GM19025 (cell line): Measurements from ENCODE around the gene ABI3BP.

Experiments used
- ATAC-seq: cut with Tn5 transposase; IDR thresholded peaks from one replicate; pipeline ENCODE4 v1.9.1; 2021; ENCODE audit warnings: mild to moderate bottlenecking, low read depth, moderate library complexity; ENCODE audit not compliant: unreplicated experiment

ABI3BP gene

DNA sequence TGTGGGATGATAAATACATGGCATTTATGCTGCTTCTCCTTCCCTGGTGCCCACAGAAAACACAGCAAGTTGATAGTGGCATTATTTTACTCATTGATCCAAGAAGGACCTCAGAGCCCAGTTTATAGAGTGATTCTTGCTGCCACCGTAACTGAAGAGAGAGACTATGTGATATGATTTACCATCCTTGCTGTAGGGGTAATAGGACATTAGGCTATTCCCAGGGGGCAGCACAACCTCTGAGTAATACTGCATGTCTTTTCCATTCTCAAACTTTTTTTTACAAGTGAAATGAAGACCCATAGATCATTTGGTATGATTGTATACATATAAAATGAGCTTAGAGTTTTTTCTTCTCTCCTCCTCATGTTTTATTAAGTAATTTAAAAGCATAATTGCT is 136.4 kb downstream of the ABI3BP start:
- ATAC-seq: no peak

DNA sequence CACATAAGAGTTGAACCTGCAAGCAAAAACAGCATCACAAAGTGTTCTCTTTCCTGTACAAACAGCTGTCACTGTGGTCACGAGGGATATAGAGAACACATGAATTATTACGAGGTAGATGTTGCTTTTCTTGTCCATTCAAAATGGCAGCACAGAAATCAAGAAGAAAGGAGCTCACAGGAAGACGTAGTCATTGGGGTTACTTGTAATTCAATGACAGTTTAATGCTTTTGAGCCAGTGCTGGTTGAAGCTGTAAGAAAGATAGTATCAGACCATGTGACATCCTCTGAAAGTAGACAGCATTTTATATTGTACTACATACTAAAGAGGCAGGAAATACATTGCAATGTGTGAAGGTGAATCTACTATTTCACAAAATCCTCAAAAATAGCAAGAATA is 140.4 kb downstream of the ABI3BP start:
- no peak for ATAC-seq

DNA sequence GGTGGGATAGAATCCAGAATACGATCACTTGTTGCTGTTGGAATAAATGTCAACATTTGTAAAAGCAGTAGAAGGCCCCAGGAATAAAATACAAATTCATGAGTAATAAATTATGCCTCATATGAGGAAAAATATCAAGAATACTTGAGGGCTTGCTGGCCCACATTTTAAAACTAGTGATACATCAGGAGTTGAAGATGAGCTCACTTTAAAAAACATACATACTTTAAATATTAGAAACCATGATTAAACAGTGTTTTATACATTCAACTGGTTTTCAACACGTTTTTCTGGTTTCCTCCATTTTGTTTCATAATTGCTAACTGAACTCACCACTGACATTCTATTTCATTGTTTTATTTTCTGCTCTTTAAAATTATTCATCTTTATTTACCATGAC is 142.5 kb downstream of the ABI3BP start:
- ATAC-seq: no peak

DNA sequence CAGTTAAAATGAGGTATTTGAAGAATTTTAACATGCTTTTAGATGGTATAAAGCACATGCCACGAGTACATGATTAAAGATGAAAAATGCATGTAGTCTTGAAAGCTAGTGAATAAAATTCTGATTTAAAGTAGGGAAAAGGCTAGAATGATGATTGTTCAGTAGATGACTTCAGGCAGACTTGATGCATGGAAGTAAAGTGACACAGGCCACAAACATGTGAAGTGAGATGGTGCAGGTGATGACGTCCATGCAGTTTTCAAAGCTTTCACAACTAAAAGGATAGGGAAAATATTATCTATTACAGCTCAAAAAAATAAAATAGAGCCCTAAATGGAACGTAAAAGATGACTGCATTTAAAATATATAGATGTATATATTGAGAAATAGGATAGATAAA is 143.1 kb downstream of the ABI3BP start:
- no peak for ATAC-seq

DNA sequence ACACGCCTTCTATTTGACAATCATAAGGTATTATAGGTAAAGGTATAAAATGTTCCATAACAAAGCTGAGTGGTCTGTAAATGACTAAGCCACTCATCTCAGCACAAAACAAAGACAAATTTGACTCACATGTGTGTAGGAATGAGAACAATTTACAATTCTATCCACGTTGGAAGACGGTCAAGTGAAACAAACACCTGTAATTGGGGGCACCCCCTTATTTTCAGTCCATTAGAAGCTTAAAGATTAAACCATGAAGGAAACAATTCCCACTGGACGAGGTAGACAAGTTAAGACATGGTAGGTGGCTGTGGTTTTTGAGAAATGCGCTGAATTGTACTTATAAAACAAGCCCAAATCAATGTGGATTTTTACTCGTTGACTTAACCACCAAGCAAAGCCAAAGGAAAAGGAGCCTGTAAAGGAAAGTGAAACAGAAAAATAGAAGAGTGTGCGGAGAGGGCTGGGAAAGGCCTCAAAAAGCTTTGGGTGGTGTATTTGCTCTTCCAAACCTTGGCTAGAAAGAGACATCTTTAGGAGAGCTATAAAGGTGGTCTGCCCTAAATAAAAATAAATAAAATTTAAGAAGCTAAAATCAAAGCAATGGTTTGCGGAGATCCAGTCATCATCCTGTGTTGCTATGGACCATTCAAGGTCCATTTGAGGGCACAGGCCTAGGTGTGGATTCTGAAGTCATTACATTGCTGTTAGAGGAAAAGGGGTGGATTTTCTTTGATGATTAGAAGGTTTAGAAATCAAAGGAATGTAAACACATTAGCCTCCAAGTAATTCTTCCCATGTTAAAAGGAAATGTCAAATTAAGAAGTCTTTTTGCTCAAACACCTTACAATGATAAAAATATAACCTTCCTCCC is 148.9 kb downstream of the ABI3BP start:
- no peak for ATAC-seq

DNA sequence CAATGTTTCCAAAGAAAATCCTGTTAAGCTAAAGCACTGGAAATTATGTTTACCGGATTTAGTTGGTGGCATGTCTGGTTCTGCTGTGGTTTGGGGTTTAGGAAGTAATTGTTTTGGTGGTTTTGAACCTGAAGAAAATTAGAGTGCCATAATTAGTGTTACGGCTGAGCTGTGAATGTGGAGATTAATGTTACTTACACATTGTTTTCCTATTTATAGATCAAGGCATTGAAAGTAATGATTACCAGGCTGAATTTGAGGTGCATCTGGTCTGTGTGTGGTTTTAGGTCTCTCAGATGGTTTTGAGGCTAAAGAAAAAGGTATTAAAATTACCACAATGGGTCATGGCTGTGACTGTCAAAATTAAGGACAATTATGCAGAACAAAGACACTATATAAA is 155.1 kb downstream of the ABI3BP start:
- no peak for ATAC-seq

DNA sequence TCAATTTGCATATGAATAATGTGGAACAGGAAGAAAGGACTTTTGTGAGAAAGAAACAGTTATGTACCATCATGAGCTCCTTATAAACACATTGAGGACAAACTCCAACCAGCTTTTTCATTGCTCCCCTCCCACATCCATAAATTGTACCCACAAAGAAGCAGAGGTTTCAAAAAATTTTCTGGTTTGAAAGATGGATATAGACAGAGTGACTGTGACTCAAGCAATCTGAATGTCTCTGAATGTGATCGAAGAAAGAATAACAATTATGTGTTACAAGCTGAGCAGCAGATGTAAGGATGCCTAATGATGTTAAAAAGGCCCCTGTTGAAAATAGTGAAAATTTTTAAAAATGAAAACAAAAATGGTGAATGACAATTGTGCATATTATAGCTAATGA is 156.6 kb downstream of the ABI3BP start:
- ATAC-seq: no peak

DNA sequence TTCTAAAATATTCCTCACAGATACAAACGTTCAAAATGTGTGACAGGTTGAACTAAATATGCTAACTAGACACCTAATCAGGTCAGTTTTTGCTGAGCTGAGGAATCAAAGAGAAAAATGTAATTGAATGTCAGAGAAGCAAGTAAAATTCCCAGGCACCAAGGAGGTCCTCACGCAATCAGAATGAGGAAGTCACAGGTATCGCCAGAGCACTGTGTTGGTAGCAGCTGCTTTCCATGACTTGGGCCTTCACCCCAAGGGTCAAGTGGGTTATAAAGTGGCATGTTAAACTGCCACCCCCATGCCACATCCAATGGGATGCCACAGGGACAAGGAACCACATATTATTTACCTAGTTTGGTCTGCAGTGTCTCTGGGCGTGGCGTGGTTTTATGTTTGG is 158.9 kb downstream of the ABI3BP start:
- ATAC-seq: no peak

DNA sequence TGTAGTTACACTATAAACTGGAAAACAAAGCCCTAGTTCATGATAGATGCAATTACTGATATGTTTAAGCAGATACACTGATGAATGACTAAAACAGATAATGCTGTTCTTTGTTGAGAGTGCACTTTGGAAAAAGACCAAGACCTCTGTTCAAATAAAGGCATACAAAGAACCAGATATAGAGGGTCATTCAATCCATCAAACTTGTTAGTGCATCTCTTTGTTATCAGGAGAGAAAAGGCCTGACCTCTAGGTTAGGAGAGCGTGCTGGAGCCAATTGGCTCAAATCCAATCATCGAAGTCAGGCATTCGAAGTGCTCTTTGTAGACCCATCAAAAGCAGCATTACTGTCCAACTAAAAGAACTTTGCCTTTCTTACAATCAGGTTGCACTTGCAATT is 159.7 kb downstream of the ABI3BP start:
- ATAC-seq: no peak

DNA sequence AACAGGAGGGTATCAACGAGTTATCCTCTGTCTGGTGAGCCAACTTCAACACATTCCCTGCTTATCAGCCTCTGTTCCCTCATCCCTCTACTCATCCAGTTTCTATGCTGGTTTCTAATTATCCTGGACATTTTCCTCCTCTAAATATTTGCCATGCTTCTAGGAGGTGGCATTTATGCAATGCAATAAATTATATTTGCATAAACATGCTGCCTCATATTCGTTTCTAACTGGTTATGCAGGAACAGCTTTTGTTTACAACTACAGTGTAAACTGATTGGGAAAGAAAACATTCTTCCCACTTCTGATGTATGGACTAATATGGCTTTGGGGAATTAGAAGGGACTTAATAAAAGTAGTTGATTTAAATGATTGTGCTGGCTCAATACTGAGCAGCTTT is 161.6 kb downstream of the ABI3BP start:
- ATAC-seq: no peak

DNA sequence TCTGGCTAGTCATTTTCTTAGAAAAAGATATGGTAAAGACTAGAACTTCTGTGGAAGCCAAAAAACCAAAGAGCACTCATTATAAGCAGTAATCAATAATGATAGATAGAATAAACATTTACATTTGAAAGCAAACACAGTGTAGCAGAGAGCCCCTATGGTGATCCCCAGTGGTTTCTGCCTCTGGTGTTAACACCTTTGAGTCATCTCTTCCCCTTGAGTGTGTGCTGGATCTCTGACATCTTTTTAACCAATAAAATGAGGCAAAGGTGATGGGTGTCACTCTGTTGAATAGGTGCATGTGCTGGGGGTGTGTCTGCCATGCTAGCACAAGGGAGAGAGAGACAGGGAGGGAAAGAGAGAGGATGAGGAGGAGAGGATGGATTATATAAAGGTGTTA is 162.3 kb downstream of the ABI3BP start:
- ATAC-seq: no peak

DNA sequence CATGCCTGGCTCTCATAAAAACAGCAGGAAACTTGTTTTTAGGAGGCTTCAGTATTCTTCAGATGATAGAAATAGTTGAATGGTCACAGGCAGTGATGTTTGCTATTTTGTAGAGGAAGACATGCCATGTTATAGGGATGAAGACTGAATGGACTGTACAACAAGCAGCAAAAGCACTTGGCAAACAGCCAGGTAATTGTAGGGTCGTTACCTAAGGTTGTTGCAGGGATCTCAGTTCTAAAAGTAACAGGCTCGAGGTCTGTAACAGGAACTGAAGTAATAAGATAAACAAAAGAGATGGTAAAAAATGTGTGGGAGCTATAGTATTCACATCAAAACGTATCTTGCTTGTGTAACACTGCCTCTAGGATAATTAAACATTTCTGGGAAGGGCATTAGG is 167.6 kb downstream of the ABI3BP start:
- ATAC-seq: no peak

DNA sequence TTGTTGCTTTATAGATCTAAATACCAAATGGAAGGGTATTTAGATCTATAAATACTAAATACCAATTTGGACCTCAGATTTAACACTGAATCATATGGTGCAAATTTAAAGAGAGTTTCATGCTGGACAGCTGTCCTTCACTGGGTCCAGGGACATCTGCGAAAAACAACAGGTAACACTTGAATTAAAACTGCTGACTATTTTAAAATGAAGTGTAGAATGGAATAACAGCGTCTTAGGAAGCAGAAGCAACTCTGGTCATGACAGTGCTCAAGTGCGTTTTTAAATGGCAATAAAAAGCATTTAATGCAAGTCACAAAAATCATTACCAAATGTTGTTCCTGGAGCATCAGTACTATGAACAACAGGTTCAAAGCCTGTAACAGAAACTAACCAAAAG is 177.6 kb downstream of the ABI3BP start:
- no peak for ATAC-seq

DNA sequence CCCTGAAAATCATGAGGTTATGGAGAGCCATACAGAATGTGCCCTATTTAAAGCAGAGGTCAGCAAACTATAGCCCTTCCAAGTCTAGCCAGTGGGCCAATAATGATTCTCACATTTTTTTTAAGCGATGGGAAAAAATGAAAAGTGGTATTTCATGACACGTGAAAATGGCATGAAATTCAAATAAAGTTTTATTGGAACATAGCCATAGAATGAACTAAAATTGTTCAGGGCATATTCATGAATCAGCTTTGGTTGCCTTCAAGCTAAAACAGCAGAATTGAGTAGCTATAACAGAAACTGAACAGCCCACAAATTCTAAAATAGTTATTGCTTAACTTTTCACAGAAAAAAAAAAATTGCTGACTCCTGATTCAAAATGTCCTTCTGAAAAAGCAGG is 179.4 kb downstream of the ABI3BP start:
- no peak for ATAC-seq

DNA sequence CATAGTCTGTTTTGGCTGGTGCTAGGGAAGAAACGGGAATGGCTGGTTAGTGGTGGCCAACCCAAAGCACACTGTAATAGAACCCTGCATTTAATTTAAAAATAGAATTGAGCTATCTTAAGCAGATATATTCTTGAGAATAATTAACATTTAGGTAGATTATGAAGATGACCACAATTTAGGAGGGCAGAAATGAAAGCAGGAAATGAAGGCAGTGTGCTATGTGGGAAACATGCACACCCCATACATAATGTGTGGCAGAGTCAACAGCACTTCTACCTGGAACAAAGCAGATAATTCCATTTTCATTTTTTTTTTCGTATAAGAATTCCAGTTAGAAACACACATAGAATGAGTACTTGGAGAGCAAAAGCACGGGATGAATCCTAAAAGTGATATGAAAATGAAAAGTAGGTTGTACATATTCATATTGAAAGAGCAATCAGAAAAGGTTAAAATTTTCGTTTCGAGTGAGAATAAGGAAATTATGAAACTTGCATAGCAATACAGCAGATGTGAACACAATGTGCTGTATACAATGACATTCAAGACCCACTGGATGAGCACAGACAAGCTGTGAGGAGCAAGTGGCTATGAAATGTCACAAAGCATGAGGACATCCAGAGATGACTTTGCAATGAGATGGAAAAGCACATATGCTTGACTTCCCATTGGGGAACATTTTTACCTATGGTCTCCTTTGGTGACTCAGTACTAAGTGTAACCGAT is 181.3 kb downstream of the ABI3BP start:
- peak; percentile 56 for ATAC-seq

DNA sequence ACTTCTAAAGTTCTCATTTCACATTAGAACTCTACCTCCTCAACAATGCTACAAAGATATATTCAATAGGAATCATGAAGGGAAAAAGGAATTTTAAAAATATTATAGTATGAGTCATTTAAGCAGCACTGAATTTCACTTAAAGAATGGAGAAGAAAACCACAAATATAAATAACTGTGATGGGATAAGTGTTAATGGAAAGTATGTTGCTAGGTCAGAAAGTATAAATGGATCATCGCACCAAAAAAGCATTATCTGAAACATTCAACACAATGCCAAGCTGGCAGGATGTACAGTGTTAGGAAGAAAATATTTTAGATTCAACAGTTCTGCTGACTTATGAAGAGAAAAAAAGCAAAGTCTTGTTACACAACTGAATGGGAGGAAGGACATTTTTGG is 182.6 kb downstream of the ABI3BP start:
- no peak for ATAC-seq

DNA sequence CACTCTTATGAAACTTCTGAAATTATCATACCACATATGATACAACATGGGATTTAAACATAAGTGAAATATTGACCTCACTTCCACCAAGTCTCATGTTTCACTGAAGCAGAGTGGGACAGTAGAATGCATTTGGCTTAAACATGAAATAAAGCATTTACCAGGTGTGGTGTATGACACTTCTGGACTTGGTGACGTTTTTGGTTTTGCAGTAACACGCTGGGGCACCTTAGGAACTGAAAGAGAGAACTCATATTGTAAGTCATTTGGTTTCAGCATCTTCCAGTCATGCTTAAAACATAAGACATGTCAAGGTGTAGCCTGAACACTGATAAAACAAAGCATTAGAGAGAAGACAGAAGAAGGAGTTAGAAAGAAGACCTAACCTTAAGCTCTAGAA is 188.6 kb downstream of the ABI3BP start:
- no peak for ATAC-seq

DNA sequence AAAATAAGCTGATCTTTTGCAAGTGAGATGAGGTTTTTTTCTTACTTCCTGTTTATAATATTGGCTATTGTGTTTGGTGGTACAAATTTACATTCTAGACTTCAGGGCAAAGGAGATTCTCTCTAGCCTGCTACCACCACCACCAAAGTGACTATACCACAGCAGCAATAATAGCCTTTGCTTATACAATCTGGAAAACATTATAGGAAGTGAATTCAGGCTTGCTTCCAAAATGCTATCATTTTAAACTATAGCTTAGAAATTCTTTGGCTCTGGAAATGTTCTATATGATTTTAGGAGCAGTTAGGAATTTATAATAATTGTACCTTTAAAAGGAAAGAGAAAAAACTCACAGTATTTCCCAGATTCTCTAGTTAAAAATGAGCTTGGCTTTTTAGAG is 189.5 kb downstream of the ABI3BP start:
- no peak for ATAC-seq

DNA sequence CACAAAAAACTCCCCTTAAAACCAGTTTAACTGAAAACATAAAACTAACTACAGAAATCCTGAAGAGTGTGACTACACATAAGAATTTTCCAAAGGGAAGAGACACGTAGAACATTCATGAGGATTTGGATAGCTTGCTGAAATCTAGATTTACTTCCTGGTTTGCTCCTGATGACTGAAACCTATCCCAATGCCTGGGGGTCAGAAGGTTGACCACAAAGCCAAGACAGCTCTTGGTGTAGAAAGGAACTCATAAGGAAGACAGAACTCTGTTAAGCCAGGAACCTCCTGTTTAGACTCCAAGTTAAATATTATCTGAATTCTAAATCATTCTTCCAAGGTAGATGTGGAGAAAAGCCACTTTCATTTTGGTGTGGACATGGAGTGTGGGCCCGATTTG is 191.1 kb downstream of the ABI3BP start:
- ATAC-seq: no peak

DNA sequence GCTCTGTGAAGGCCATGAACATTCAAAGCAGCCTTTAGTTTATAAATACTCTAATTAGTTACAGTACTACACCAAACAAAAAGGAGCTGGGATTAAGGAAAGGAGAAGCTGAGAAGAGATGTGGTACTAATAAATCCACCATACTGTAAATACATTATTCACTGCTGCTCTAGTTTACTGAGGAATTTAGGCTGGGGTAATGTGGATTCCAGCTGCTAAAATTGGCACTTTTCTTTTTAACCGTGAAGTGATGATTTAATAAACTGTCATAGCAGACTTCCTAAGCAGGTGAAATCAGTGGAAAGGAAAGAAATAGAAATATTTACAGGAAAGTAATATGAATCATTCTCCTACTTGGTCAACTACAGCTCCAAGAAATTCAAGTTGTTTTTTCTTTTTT is 195.2 kb downstream of the ABI3BP start:
- no peak for ATAC-seq

DNA sequence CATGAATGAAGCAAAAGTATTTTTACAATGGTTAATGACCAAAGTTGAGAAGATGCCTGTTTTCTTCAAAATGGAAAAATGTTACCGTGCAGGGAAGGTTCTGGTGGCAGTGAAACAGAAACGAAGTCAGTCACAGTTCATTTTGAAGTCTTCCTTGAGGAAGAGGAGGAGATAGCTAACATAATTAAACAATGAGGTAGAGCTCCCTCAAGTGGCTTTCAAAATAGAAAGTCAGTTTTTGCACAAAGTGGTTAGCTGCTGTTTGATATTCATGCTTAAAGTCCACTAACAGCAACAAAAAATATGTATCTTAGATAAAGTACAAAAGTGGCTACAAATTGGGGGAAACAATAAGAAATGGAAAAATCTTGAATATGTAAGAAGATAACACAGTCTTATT is 196.7 kb downstream of the ABI3BP start:
- no peak for ATAC-seq

DNA sequence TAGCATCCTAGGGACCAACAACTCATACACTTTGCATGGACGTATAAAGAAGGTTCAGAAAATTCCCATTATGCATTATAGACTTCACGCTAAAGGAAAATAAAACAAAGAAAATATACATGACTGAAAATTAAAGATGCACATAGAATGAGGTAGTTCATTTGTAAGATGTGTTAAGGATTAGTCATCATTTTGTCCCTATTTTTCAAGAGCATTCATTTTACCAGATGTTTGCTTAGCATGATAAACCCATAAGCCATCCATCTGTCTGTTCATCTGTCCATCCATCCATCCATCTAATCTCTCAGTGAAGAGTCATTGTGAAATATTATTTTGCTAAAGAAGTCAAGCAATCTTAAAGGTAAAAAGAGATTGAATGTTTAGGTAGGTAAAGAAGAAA is 203.6 kb downstream of the ABI3BP start:
- ATAC-seq: no peak
